Measurements from ENCODE around the gene RFTN2. TPM values are rescaled to one million over a fixed set of nuclear protein-coding genes. Genes with fewer than 3 reads are reported as not detected.
"Not testable (repeated sequence)": the region's sequence is repeated elsewhere in the genome, so short reads cannot be mapped to it uniquely, and the experiment has no call there.

RFTN2 gene
- total and polyA plus RNA-seq, 9 donors, result 10.3 to 25.9 (median 16.8) TPM

- H3K4me3 ChIP-seq (ENCODE audit: low read length), result peak overlapping the region; percentile 80
Measured at GRCh38 chr2:197705912-197706838, 30.8 kb upstream of the RFTN2 start.

GRCh38 chr2:197705121-197705911, 29.9 kb upstream of the RFTN2 start, which contains the start of gene MARS2:
MARS2 (plus strand) TSS chr2:197705369; CDS start chr2:197705406, 37 bp downstream.
- H3K9me3 ChIP-seq (replicated peaks; ENCODE audit: control insufficient read depth, low read depth, low read length), result no peaks in the 10 kb centered on the region
- WGBS (ENCODE audit: insufficient coverage), result under 1% methylated on average over 83 of the region's 86 CpGs
- no peaks in the 10 kb centered on the region for H3K27me3 ChIP-seq (ENCODE audit: control insufficient read depth, insufficient read depth, low read length)

More at GRCh38 chr2:197705912-197706838, 30.8 kb upstream of the RFTN2 start:
- Histone ChIP-seq H3K27ac (ENCODE audit: low read length) (no peak overlapping the region), H3K27me3 (ENCODE audit: control insufficient read depth, insufficient read depth, low read length) (no peaks in the 10 kb centered on the region), H3K36me3 (ENCODE audit: control insufficient read depth, insufficient read depth, low read length) (no peaks in the 10 kb centered on the region), H3K4me1 (ENCODE audit: control insufficient read depth, insufficient read depth, low read length) (peaks cover 15% of the 10 kb centered on the region), H3K9me3 (replicated peaks; ENCODE audit: control insufficient read depth, low read depth, low read length) (no peaks in the 10 kb centered on the region)
- 7% methylated on average over 29 of the region's 38 CpGs for WGBS (ENCODE audit: insufficient coverage)
- DNase-seq, result peak; percentile 24

GRCh38 chr2:197704434-197705120, 29.2 kb upstream of the RFTN2 start:
- no peak for DNase-seq
- no peaks in the 10 kb centered on the region for H3K36me3 ChIP-seq (ENCODE audit: control insufficient read depth, insufficient read depth, low read length)
- WGBS (ENCODE audit: insufficient coverage), result no CpG with 5 or more reads among the region's 5 CpGs

More at GRCh38 chr2:197705121-197705911, 29.9 kb upstream of the RFTN2 start, which contains the start of gene MARS2:
- H3K4me1 ChIP-seq (ENCODE audit: control insufficient read depth, insufficient read depth, low read length), result peaks cover 15% of the 10 kb centered on the region
- peak within 1 kb of the TSS; percentile 80 for H3K4me3 ChIP-seq (ENCODE audit: low read length)
- peak; percentile 97 for DNase-seq
- H3K36me3 ChIP-seq (ENCODE audit: control insufficient read depth, insufficient read depth, low read length), result no peaks in the 10 kb centered on the region
- H3K27ac ChIP-seq (ENCODE audit: low read length), result peak within 1 kb of the TSS; percentile 94

GRCh38 chr2:197700960-197701359, 25.6 kb upstream of the RFTN2 start:
- H3K4me1 ChIP-seq (ENCODE audit: control insufficient read depth, insufficient read depth, low read length), result peaks cover under 1% of the 10 kb centered on the region
- H3K27me3 ChIP-seq (ENCODE audit: control insufficient read depth, insufficient read depth, low read length), result no peaks in the 10 kb centered on the region
- H3K27ac ChIP-seq (ENCODE audit: low read length), result no peak overlapping the region
- H3K9me3 ChIP-seq (replicated peaks; ENCODE audit: control insufficient read depth, low read depth, low read length), result no peaks in the 10 kb centered on the region
- H3K4me3 ChIP-seq (ENCODE audit: low read length), result no peak overlapping the region
- no peaks in the 10 kb centered on the region for H3K36me3 ChIP-seq (ENCODE audit: control insufficient read depth, insufficient read depth, low read length)
- DNase-seq, result no peak
- WGBS (ENCODE audit: insufficient coverage), result 79% methylated on average over 2 of the region's 3 CpGs

More at GRCh38 chr2:197704434-197705120, 29.2 kb upstream of the RFTN2 start:
- H3K9me3 ChIP-seq (replicated peaks; ENCODE audit: control insufficient read depth, low read depth, low read length), result no peaks in the 10 kb centered on the region
- H3K4me1 ChIP-seq (ENCODE audit: control insufficient read depth, insufficient read depth, low read length), result peaks cover 15% of the 10 kb centered on the region
- no peaks in the 10 kb centered on the region for H3K27me3 ChIP-seq (ENCODE audit: control insufficient read depth, insufficient read depth, low read length)
- peak overlapping the region; percentile 94 for H3K27ac ChIP-seq (ENCODE audit: low read length)
- peak overlapping the region; percentile 65 for H3K4me3 ChIP-seq (ENCODE audit: low read length)

GRCh38 chr2:197699724-197700123, 24.3 kb upstream of the RFTN2 start:
- not testable (repeated sequence) for H3K27me3 ChIP-seq (ENCODE audit: control insufficient read depth, insufficient read depth, low read length); H3K9me3 ChIP-seq (replicated peaks; ENCODE audit: control insufficient read depth, low read depth, low read length); H3K27ac ChIP-seq (ENCODE audit: low read length); H3K36me3 ChIP-seq (ENCODE audit: control insufficient read depth, insufficient read depth, low read length); H3K4me1 ChIP-seq (ENCODE audit: control insufficient read depth, insufficient read depth, low read length); H3K4me3 ChIP-seq (ENCODE audit: low read length); DNase-seq

GRCh38 chr2:197696571-197696970, 21.2 kb upstream of the RFTN2 start:
- no CpG with 5 or more reads among the region's 29 CpGs for WGBS (ENCODE audit: insufficient coverage)
- H3K9me3 ChIP-seq (replicated peaks; ENCODE audit: control insufficient read depth, low read depth, low read length); H3K27ac ChIP-seq (ENCODE audit: low read length); H3K4me3 ChIP-seq (ENCODE audit: low read length); H3K4me1 ChIP-seq (ENCODE audit: control insufficient read depth, insufficient read depth, low read length); H3K36me3 ChIP-seq (ENCODE audit: control insufficient read depth, insufficient read depth, low read length); DNase-seq; H3K27me3 ChIP-seq (ENCODE audit: control insufficient read depth, insufficient read depth, low read length): not testable (repeated sequence)

- WGBS (ENCODE audit: insufficient coverage), result no CpG with 5 or more reads among the region's 30 CpGs
- not testable (repeated sequence) for DNase-seq; H3K9me3 ChIP-seq (replicated peaks; ENCODE audit: control insufficient read depth, low read depth, low read length); H3K27me3 ChIP-seq (ENCODE audit: control insufficient read depth, insufficient read depth, low read length); H3K27ac ChIP-seq (ENCODE audit: low read length); H3K36me3 ChIP-seq (ENCODE audit: control insufficient read depth, insufficient read depth, low read length); H3K4me1 ChIP-seq (ENCODE audit: control insufficient read depth, insufficient read depth, low read length); H3K4me3 ChIP-seq (ENCODE audit: low read length)
Measured at GRCh38 chr2:197695971-197696370, 20.6 kb upstream of the RFTN2 start.

- DNase-seq; H3K36me3 ChIP-seq (ENCODE audit: control insufficient read depth, insufficient read depth, low read length); H3K4me3 ChIP-seq (ENCODE audit: low read length); H3K9me3 ChIP-seq (replicated peaks; ENCODE audit: control insufficient read depth, low read depth, low read length); H3K4me1 ChIP-seq (ENCODE audit: control insufficient read depth, insufficient read depth, low read length); H3K27ac ChIP-seq (ENCODE audit: low read length); H3K27me3 ChIP-seq (ENCODE audit: control insufficient read depth, insufficient read depth, low read length): not testable (repeated sequence)
- no CpG with 5 or more reads among the region's 6 CpGs for WGBS (ENCODE audit: insufficient coverage)
Measured at GRCh38 chr2:197695206-197695605, 19.8 kb upstream of the RFTN2 start.

- Histone ChIP-seq H3K27ac (ENCODE audit: low read length) (no peak overlapping the region), H3K4me3 (ENCODE audit: low read length) (no peak overlapping the region), H3K36me3 (ENCODE audit: control insufficient read depth, insufficient read depth, low read length) (no peaks in the 10 kb centered on the region), H3K9me3 (replicated peaks; ENCODE audit: control insufficient read depth, low read depth, low read length) (no peaks in the 10 kb centered on the region), H3K4me1 (ENCODE audit: control insufficient read depth, insufficient read depth, low read length) (peaks cover 4% of the 10 kb centered on the region), H3K27me3 (ENCODE audit: control insufficient read depth, insufficient read depth, low read length) (no peaks in the 10 kb centered on the region)
- peak; percentile 7 for DNase-seq
- 71% methylated on average over 1 of the region's 2 CpGs for whole genome bisulfite sequencing (ENCODE audit: insufficient coverage)
Measured at GRCh38 chr2:197677483-197677882, 2.1 kb upstream of the RFTN2 start.
